Chondrocyte (in vitro differentiated cells): Measurements from ENCODE around the gene HSPA6. TPM values are rescaled to one million over a fixed set of nuclear protein-coding genes. Genes with fewer than 3 reads are reported as not detected.
"Not testable (repeated sequence)": the region's sequence is repeated elsewhere in the genome, so short reads cannot be mapped to it uniquely, and the experiment has no call there.

ENCODE experiments used
- DNase-seq: peaks from one replicate; pipeline ENCODE4 v3.0.0; 2021; ENCODE audit warnings: mixed read lengths, low spot score
- H3K27ac Mint-ChIP-seq: one replicate; pipeline ENCODE4 v1.8.0; 2021; ENCODE audit warnings: mild to moderate bottlenecking, moderate library complexity, mixed read lengths; ENCODE audit not compliant: unreplicated experiment
- H3K27me3 Mint-ChIP-seq: 2 replicates; pipeline ENCODE4 v1.8.0; 2021; ENCODE audit warnings: low read depth, mixed read lengths
- H3K36me3 Mint-ChIP-seq: 2 replicates; pipeline ENCODE4 v1.8.0; 2021; ENCODE audit warnings: low read depth, mixed read lengths
- H3K4me1 Mint-ChIP-seq: 2 replicates; pipeline ENCODE4 v1.8.0; 2021; ENCODE audit warnings: low read depth, mild to moderate bottlenecking, mixed read lengths
- H3K4me3 Mint-ChIP-seq: one replicate; pipeline ENCODE4 v1.8.0; 2021; ENCODE audit warnings: mild to moderate bottlenecking, moderate library complexity, mixed read lengths; ENCODE audit not compliant: unreplicated experiment
- H3K9me3 Mint-ChIP-seq: 2 replicates; pipeline ENCODE4 v1.8.0; 2021; ENCODE audit warnings: low read depth, mixed read lengths
- total RNA-seq: library from RNA; stranded (reverse); gene quantifications from 3 replicates; pipeline ENCODE4 v1.2.1, GENCODE V29; 2021
- TF ChIP-seq, protein P1 (sequence below): fragments of 200-600 bp; sonication (generic); IDR thresholded peaks from 2 replicates; pipeline ENCODE4 v1.5.0; 2021; ENCODE audit warnings: antibody characterized with exemption, mild to moderate bottlenecking, moderate library complexity

HSPA6 gene
- total RNA-seq, 1 donor from 2014 or later = 0.75 TPM

DNA sequence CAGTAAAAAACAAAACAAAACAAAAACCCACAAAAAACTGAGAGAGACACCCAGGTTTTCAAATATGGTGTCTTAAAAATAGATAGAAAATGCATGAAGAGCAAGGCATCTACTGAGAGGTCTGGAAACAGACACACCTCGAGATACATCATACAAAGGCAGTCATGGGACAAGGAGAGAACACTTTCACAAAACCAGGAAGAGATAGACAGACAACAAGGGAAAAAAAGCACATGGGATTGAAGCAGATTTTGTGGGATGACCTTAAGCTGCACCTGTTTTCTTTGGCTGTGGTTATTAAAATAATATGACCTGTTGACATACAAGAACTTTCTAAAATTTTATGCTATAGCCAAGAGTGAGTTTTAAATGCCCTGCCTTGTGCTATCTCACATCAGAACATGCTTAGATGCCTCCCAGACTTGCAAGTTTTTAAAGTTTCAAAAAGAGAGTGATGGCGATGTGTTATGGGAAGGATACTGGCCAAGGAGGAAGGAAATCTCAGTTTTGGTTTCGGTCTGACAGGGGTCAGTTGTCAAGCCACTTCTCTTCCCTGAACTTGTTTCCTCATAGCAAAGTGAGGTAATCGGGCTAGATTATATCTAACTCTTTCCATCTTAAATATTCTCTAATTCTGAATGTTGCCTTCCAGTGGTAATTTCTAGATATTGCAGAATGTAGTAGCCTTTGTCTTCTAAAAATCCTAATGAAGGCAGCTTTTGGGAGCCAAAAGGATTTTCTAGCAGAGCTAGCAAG lies 36.8 kb downstream of the HSPA6 start:
- not testable (repeated sequence) for H3K4me1 Mint-ChIP-seq, H3K27ac Mint-ChIP-seq, H3K36me3 Mint-ChIP-seq, DNase-seq, H3K4me3 Mint-ChIP-seq, H3K9me3 Mint-ChIP-seq
- TF ChIP-seq, protein P1, sequence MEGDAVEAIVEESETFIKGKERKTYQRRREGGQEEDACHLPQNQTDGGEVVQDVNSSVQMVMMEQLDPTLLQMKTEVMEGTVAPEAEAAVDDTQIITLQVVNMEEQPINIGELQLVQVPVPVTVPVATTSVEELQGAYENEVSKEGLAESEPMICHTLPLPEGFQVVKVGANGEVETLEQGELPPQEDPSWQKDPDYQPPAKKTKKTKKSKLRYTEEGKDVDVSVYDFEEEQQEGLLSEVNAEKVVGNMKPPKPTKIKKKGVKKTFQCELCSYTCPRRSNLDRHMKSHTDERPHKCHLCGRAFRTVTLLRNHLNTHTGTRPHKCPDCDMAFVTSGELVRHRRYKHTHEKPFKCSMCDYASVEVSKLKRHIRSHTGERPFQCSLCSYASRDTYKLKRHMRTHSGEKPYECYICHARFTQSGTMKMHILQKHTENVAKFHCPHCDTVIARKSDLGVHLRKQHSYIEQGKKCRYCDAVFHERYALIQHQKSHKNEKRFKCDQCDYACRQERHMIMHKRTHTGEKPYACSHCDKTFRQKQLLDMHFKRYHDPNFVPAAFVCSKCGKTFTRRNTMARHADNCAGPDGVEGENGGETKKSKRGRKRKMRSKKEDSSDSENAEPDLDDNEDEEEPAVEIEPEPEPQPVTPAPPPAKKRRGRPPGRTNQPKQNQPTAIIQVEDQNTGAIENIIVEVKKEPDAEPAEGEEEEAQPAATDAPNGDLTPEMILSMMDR = peak; percentile 13
- H3K27me3 Mint-ChIP-seq = peaks cover 27% of the 10 kb centered on the region

DNA sequence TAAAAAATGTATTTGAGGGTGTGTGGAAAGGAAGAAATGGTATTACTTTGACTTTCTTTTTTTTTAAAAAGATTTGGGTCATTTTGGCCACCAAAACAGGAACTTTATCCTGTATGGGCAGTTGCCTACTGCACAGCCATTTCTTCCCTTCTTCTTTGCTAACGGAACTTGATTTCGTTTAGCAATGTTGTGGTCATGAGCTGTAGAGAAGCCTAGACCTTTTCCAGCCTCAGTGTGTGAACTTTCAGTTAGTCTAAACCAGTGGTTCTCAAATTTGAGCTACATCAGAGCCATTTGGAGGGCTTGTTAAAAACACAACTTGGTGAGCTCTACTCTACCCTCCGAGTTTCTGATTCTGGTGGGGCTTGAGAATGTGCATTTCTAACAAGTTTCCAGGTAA lies 38.1 kb downstream of the HSPA6 start:
- not testable (repeated sequence) for H3K4me1 Mint-ChIP-seq, H3K9me3 Mint-ChIP-seq, H3K4me3 Mint-ChIP-seq, DNase-seq, H3K36me3 Mint-ChIP-seq, H3K27ac Mint-ChIP-seq
- peaks cover 32% of the 10 kb centered on the region for H3K27me3 Mint-ChIP-seq

DNA sequence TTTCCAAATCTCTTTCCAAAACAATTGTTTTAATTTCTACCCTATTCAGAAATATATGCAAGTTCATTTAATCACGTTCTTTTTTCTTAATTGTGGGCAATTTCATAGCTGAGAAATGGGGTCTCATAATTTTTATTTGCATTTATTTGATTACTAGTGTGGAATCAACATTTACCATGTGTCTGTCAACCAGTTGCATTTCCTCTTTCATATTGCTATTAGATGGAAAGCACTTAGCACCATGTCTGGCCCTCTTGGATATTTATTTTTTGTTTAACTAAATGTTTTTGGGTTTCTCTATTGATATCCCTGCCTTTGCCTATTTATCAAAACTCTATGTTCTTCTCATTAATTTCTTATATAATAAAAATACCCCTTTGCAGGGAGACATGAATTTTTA lies 39.2 kb downstream of the HSPA6 start:
- H3K4me1 Mint-ChIP-seq, H3K36me3 Mint-ChIP-seq, H3K27ac Mint-ChIP-seq, DNase-seq, H3K9me3 Mint-ChIP-seq, H3K4me3 Mint-ChIP-seq: not testable (repeated sequence)
- H3K27me3 Mint-ChIP-seq = peaks cover 30% of the 10 kb centered on the region

GRCh38 chr1:161566602-161566960 lies 42.2 kb downstream of the HSPA6 start:
- not testable (repeated sequence) for H3K36me3 Mint-ChIP-seq, H3K27ac Mint-ChIP-seq, H3K4me3 Mint-ChIP-seq

DNA sequence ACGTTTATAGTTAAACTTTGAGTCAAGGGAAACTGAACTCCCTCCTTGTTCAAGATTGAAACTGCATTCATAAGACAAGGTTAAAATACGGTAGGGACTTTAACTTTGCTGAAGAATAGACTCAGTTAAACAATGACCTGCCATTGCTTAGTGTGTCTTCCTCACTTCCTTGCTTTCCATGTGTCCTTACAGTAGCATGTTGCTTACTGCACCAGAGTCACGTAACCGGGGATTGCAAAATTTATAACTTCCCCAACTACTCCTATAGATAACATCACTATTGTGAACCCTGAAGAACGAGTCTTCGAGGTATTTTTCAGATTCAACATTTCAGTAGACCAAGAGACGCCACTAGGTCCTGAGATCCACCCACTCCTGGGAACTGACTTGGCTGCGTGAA lies 47.4 kb downstream of the HSPA6 start:
- H3K27ac Mint-ChIP-seq, H3K27me3 Mint-ChIP-seq, H3K36me3 Mint-ChIP-seq, H3K9me3 Mint-ChIP-seq, H3K4me1 Mint-ChIP-seq, H3K4me3 Mint-ChIP-seq, DNase-seq: not testable (repeated sequence)

More at GRCh38 chr1:161566602-161566960, 42.2 kb downstream of the HSPA6 start:
- peaks cover 29% of the 10 kb centered on the region for H3K27me3 Mint-ChIP-seq
- H3K4me1 Mint-ChIP-seq, H3K9me3 Mint-ChIP-seq, DNase-seq: not testable (repeated sequence)

Other genes starting within 250 kb of the HSPA6 start
- 0.31 to 0.45 TPM (median 0.41 TPM) in 3 replicates for gene MPZ, start 214.6 kb upstream of the HSPA6 start, total RNA-seq
- gene SDHC, start 210.2 kb upstream of the HSPA6 start, total RNA-seq = 128 to 144 TPM (median 131 TPM) in 3 replicates
- gene CFAP126, start 156.7 kb upstream of the HSPA6 start, total RNA-seq = not detected in 3 replicates
- gene FCGR2A, start 19.1 kb upstream of the HSPA6 start, total RNA-seq = not detected in 3 replicates
- gene FCGR3A, start 25.3 kb downstream of the HSPA6 start, total RNA-seq = not detected in 3 replicates
- gene FCGR3B, start 106.6 kb downstream of the HSPA6 start, total RNA-seq = not detected in 3 replicates
- gene FCGR2B, start 138.6 kb downstream of the HSPA6 start, total RNA-seq = not detected in 3 replicates
- gene FCRLA, start 182.7 kb downstream of the HSPA6 start, total RNA-seq = not detected in 3 replicates
- gene FCRLB, start 197.0 kb downstream of the HSPA6 start, total RNA-seq = 0.28 to 0.35 TPM in 2 of 3 replicates, not detected in the other
- gene DUSP12, start 225.2 kb downstream of the HSPA6 start, total RNA-seq = 19.1 to 21.0 TPM (median 19.3 TPM) in 3 replicates
- 27.6 to 29.1 TPM (median 28.0 TPM) in 3 replicates for gene ATF6, start 241.8 kb downstream of the HSPA6 start, total RNA-seq